Adrenal gland (tissue), 12 donors: ENCODE data around the gene SLC19A2. TPM values are rescaled to one million over a fixed set of nuclear protein-coding genes. Genes with fewer than 3 reads are reported as not detected.
A peak's percentile ranks its signal among the peaks of the same experiment; 100 is the strongest.

Source experiments
- DNase-seq, 7 donors: peaks; one replicate each; pipeline ENCODE4 v3.0.0-alpha.2; 2019 to 2020
- H3K27ac ChIP-seq, 5 donors: fragments of 200-600 bp; sonication (generic) in 4 of 5; 1 replicate in 3 of 5; 2 replicates in 2 of 5; pipeline versions ENCODE4 v1.5.1 to v1.8.0; 2016 to 2020; ENCODE audit warnings: mild to moderate bottlenecking in 1 of 5
- H3K27me3 ChIP-seq: fragments of 200-600 bp; 2 replicates; pipeline ENCODE4 v1.8.0; 2021
- H3K36me3 ChIP-seq, 2 donors: fragments of 200-600 bp; replicated peaks in 1 of 2; 1 replicate in 1 of 2; 2 replicates in 1 of 2; pipeline versions ENCODE4 v1.5.1 to v1.8.0; 2018 to 2022
- H3K4me1 ChIP-seq, 2 donors: fragments of 200-600 bp; replicated peaks in 1 of 2; 1 replicate in 1 of 2; 2 replicates in 1 of 2; pipeline versions ENCODE4 v1.5.1 to v1.8.0; 2018 to 2021
- H3K4me3 ChIP-seq, 4 donors: fragments of 200-600 bp; sonication (generic) in 3 of 4; one replicate each; pipeline ENCODE4 v1.5.1; 2016 to 2018
- H3K9me3 ChIP-seq, 3 donors: fragments of 200-600 bp; sonication (generic) in 1 of 3; replicated peaks in 1 of 3; 1 replicate in 2 of 3; 2 replicates in 1 of 3; pipeline versions ENCODE4 v1.5.1 to v1.8.0; 2016 to 2021
- POLR2A ChIP-seq, 2 donors: fragments of 450-650 bp; IDR thresholded peaks; one replicate each; pipeline ENCODE4 v1.6.1; 2017; ENCODE audit warnings: antibody characterized with exemption in 2 of 2, mild to moderate bottlenecking in 2 of 2, moderate library complexity in 1 of 2
- WGBS, 4 donors: extraction: QIAGEN DNeasy Blood & Tissue Kit in 2 of 4; methylation state at CpG; one replicate each; pipeline versions ENCODE4 v1.1.5 to v1.1.7; 2013 to 2017; 5-methylcytosine and 5-hydroxymethylcytosine counted together
- intact Hi-C, 2 donors: fragments of 100-400 bp; cut with DNase I; formaldehyde crosslinking; loops; one replicate each; pipeline versions ENCODE4 v1.14.1 to v1.15.0; 2022 to 2023
- polyA plus RNA-seq, 3 donors: library from polyadenylated mRNA; stranded (reverse); fragments of 200-250 nt in 2 of 3; fragments of 350-450 nt in 1 of 3; fragmentation: Illumina TruSeq in 1 of 3; extraction: RNeasy Lipid Tissue Mini Kit (QIAGEN cat#74804) in 1 of 3; gene quantifications; one replicate each; pipeline ENCODE4 v1.2.3, GENCODE V29; 2013 to 2014
- total RNA-seq, 9 donors: library from RNA; depleted of rRNA in 4 of 9; stranded (reverse); fragments of >200 nt in 4 of 9; fragments of 120-200 nt in 1 of 9; fragmentation: NEBNext Ultra II Directional in 1 of 9; extraction: Animal tissue kit (Norgen Biotek cat#: 25700) in 1 of 9; gene quantifications; one replicate each; pipeline versions ENCODE4 v1.1.0 to v1.2.4, GENCODE V29; 2013 to 2023
- TF ChIP-seq, protein P1 (sequence below), 6 experiments: fragments of 450-650 bp in 4 of 6; fragments of 200-600 bp in 2 of 6; sonication (generic) in 1 of 6; IDR thresholded peaks; 1 replicate in 5 of 6; 2 replicates in 1 of 6; pipeline versions ENCODE4 v1.5.1 to v1.8.0; 2016 to 2021; ENCODE audit warnings: antibody characterized with exemption in 6 of 6, mild to moderate bottlenecking in 2 of 6, moderate library complexity in 1 of 6
- donor health status: healthy with polysubstance abuse.
- donor health status: Bipolar disorder and iron deficiency.
- donor health status: DM: yes; HTN: yes; CAD: no.
- donor health status: DM: no; HTN: no; CAD: no.
- donor health status: DM: no; HTN: no; CAD: no.
- donor health status: DM: yes; HTN: yes; CAD: no.

The SLC19A2 gene
- total and polyA plus RNA-seq, 12 donors, result 6.7 to 29.2 (median 12.7) TPM

DNA sequence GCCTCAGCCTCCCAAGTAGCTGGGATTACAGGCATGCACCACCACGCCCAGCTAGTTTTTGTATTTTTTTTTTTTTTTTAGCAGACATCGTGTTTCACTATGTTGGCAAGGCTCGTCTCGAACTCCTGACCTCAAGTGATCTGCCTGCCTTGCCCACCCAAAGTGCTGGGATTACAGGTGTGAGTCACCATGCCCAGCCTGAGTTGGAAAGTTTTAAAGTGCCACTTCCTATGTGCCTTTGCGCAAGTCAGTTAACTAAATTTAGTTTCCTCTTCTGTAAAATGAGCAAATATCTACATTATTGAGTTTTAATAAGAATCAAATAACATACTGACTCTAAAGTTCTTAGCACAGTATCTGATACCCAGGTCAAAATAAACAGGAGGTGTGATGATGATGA lies 12.4 kb downstream of the SLC19A2 start:
- DNase-seq, result no peak
- H3K4me1 ChIP-seq, result peaks cover 0 to 10% of the 10 kb centered on the region in 2 donors
- H3K27ac ChIP-seq, result no peak overlapping the region
- no peaks in the 10 kb centered on the region for H3K9me3 ChIP-seq
- peaks cover 0 to 5% of the 10 kb centered on the region in 2 donors for H3K36me3 ChIP-seq
- intact Hi-C loops, result no loop called here
- H3K4me3 ChIP-seq, result no peak overlapping the region
- 66 to 83% (median 77%) methylated on average over 5 of the region's 5 CpGs for WGBS, 4 donors
- H3K27me3 ChIP-seq, result no peaks in the 10 kb centered on the region
- TF ChIP-seq POLR2A (IDR thresholded peaks at IDR 0.05), result no peak
- TF ChIP-seq, protein P1, sequence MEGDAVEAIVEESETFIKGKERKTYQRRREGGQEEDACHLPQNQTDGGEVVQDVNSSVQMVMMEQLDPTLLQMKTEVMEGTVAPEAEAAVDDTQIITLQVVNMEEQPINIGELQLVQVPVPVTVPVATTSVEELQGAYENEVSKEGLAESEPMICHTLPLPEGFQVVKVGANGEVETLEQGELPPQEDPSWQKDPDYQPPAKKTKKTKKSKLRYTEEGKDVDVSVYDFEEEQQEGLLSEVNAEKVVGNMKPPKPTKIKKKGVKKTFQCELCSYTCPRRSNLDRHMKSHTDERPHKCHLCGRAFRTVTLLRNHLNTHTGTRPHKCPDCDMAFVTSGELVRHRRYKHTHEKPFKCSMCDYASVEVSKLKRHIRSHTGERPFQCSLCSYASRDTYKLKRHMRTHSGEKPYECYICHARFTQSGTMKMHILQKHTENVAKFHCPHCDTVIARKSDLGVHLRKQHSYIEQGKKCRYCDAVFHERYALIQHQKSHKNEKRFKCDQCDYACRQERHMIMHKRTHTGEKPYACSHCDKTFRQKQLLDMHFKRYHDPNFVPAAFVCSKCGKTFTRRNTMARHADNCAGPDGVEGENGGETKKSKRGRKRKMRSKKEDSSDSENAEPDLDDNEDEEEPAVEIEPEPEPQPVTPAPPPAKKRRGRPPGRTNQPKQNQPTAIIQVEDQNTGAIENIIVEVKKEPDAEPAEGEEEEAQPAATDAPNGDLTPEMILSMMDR (IDR thresholded peaks at IDR 0.05), result no peak

- H3K27ac ChIP-seq, result no peak overlapping the region
- no peaks in the 10 kb centered on the region for H3K9me3 ChIP-seq
- TF ChIP-seq, protein P1 (IDR thresholded peaks at IDR 0.05), result no peak
- no peak for TF ChIP-seq POLR2A (IDR thresholded peaks at IDR 0.05)
- H3K36me3 ChIP-seq, result peaks cover 0 to 5% of the 10 kb centered on the region in 2 donors
- no peaks in the 10 kb centered on the region for H3K27me3 ChIP-seq
- intact Hi-C loops, result no loop called here
- H3K4me3 ChIP-seq, result no peak overlapping the region
- H3K4me1 ChIP-seq, result peaks cover 0 to 10% of the 10 kb centered on the region in 2 donors
- WGBS, 4 donors, result 73 to 83% (median 79%) methylated on average over 3 of the region's 3 CpGs
- DNase-seq, result no peak
Measured at GRCh38 chr1:169472738-169473137, 13.0 kb downstream of the SLC19A2 start.

DNA sequence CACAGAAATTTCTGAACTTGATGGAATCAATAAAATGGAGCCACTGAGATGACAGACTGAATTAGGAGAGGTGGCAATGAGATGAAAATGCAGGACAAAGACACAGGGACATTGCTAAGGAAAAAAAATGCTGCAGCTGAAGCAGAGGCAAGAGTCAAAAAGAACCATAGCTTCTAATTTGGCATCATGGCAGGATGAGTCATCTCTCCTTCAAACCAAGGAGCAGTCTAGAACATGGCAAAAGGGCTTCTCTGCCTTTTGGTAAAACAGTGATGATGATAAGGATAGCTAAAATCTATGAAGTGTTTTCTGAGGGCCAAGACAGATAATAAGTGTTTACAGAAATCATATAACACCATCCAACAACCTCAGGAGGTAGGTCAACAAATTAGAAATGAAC lies 16.8 kb downstream of the SLC19A2 start:
- Histone ChIP-seq H3K27me3 (no peaks in the 10 kb centered on the region), H3K27ac (no peak overlapping the region), H3K4me1 (peaks cover 0 to 10% of the 10 kb centered on the region in 2 donors), H3K9me3 (no peaks in the 10 kb centered on the region), H3K4me3 (no peak overlapping the region), H3K36me3 (no peaks in the 10 kb centered on the region)
- TF ChIP-seq POLR2A (IDR thresholded peaks at IDR 0.05), result no peak
- TF ChIP-seq, protein P1 (IDR thresholded peaks at IDR 0.05), result no peak
- no peak for DNase-seq
- intact Hi-C loops, result loop anchor here (5.0 kb wide), 1 partner anchor 78 kb away; no protein-coding TSS in a partner anchor

DNA sequence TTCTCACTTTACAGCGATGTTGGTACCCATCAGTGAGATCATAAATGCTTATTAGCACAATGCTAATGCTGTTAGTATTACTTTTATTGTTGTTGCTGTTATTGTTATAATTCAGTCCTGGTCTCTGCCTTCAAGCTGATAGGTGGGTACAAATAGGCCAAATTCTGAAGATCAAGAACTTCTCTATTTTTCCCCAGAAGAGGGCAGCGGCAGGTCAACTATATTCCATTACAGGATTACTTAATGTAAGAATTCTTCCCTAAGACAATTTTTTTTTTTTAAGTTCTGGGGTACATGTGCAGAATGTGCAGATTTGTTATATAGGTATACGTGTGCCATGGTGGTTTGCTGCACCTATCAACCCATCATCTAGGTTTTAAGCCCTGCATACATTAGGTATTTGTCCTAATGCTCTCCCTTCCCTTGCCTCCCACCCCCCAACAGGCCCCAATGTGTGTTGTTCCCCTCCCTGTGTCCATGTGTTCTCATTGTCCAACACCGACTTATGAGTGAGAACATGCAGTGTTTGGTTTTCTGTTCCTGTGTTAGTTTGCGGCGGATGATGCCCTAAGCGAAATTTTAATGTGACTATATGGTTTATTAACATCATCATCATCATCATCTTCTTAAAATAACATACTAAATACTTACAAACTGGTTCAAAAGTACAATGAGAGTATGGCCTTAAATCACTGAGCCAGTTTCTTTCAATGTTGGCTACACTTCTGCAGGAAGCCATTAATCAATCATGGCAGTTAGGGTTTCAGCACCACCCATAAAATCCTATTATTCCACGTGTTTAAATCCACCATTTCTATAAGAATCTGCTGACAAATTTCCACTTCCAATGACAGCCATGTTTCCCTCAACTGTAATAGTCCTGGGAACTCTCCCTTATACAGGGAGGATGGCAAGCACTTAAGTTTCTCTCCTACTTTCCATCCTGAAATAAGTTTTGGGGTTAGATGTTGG lies 19.2 kb downstream of the SLC19A2 start:
- Histone ChIP-seq H3K4me1 (no peaks in the 10 kb centered on the region), H3K9me3 (no peaks in the 10 kb centered on the region), H3K36me3 (no peaks in the 10 kb centered on the region), H3K27me3 (no peaks in the 10 kb centered on the region), H3K4me3 (no peak overlapping the region), H3K27ac (no peak overlapping the region)
- intact Hi-C loops, result loop anchor here (5.0 kb wide), 1 partner anchor 81 kb away; no protein-coding TSS in a partner anchor
- WGBS, 4 donors, result 75 to 82% (median 78%) methylated on average over 8 of the region's 8 CpGs
- TF ChIP-seq, protein P1 (IDR thresholded peaks at IDR 0.05), result peak in 5 of 6 experiments; percentile 43 to 62 (median 52)
- no peak for TF ChIP-seq POLR2A (IDR thresholded peaks at IDR 0.05)
- DNase-seq, result peak in 3 of 7 donors; percentile 40 to 61 (median 58)
